Measurements from ENCODE around the gene HSPE1. TPM values are rescaled to one million over a fixed set of nuclear protein-coding genes. Genes with fewer than 3 reads are reported as not detected.
"Not testable (repeated sequence)": the region's sequence is repeated elsewhere in the genome, so short reads cannot be mapped to it uniquely, and the experiment has no call there.

Gene HSPE1
- total RNA-seq (10 to 100 TPM; 43.3 to 51.3 TPM), polyA plus RNA-seq (ENCODE audit: insufficient read depth, low read depth, low replicate concordance) (61.8 TPM)
- long read RNA-seq, donor 1, transcript HSPE1-204 (2 exons, 700 nt), result minor isoform, 5 of 440 reads
- long read RNA-seq, donor 1, transcript HSPE1-206 (2 exons, 569 nt), result minor isoform, 13 of 440 reads
- long read RNA-seq, donor 1, transcript HSPE1-201 (4 exons, 950 nt), result major isoform, 328 of 440 reads
- long read RNA-seq, donor 1, transcript HSPE1-202 (3 exons, 570 nt), result minor isoform, 8 of 440 reads
- long read RNA-seq, donor 1, partial matches to known transcripts, result 70 of 440 reads
- long read RNA-seq, donor 1, other reads (novel, unspliced or antisense), result 16 of 440 reads
- long read RNA-seq, donor 2, transcript HSPE1-201 (4 exons, 950 nt), result major isoform, 309 of 467 reads
- long read RNA-seq, donor 2, transcript HSPE1-202 (3 exons, 570 nt), result minor isoform, 7 of 467 reads
- long read RNA-seq, donor 2, partial matches to known transcripts, result 124 of 467 reads
- long read RNA-seq, donor 2, other reads (novel, unspliced or antisense), result 22 of 467 reads

GRCh38 chr2:197499594-197500502 is at the start of gene HSPE1, which contains the start of gene HSPD1:
HSPE1 (plus strand) TSS chr2:197500379; CDS start chr2:197500437, 58 bp downstream.
HSPD1 (minus strand) TSS chr2:197499840; CDS start chr2:197498848, 992 bp downstream.
- peak; percentile 98 for DNase-seq
- Histone ChIP-seq H3K9me3 (no peaks in the 10 kb centered on the region), H3K36me3 (ENCODE audit: low read depth, missing control alignments) (no peaks in the 10 kb centered on the region), H3K27me3 (no peaks in the 10 kb centered on the region), H3K4me3 (peak within 1 kb of the TSS; percentile 71 to 83), H3K4me1 (peaks cover 24% of the 10 kb centered on the region), H3K27ac (peak within 1 kb of the TSS; percentile 99 to 100)
- TF ChIP-seq, protein P1, sequence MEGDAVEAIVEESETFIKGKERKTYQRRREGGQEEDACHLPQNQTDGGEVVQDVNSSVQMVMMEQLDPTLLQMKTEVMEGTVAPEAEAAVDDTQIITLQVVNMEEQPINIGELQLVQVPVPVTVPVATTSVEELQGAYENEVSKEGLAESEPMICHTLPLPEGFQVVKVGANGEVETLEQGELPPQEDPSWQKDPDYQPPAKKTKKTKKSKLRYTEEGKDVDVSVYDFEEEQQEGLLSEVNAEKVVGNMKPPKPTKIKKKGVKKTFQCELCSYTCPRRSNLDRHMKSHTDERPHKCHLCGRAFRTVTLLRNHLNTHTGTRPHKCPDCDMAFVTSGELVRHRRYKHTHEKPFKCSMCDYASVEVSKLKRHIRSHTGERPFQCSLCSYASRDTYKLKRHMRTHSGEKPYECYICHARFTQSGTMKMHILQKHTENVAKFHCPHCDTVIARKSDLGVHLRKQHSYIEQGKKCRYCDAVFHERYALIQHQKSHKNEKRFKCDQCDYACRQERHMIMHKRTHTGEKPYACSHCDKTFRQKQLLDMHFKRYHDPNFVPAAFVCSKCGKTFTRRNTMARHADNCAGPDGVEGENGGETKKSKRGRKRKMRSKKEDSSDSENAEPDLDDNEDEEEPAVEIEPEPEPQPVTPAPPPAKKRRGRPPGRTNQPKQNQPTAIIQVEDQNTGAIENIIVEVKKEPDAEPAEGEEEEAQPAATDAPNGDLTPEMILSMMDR (IDR thresholded peaks at IDR 0.05), result no peak
- TF ChIP-seq POLR2A (IDR thresholded peaks at IDR 0.05), result peak; percentile 87
- WGBS, 2 donors, result 0% methylated on average over 98 of the region's 104 CpGs; no CpG with 5 or more reads in 1 of the 2 donors
- intact Hi-C loops (cut with DNase I; ENCODE audit: low total_unique reads), result no loop called here

DNA sequence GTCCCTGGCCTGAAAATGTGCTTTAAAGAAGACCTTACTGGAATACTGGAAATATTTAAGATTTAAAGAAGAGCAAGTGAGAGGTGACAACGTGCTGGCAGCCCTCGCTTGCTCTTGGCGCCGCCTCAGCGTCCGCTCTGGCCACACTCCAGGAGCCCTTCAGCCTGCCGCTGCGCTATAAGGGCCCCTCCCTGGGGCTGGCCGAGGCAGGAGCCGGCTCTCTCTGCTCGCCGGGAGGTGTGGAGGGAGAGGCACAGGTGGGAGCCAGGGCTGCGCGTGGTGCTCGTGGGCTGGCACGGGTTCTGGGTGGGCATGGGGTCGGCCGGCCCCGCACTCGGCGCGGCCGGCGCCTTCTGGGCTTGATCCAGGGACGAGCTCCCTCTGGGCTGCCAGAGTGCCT is 49.7 kb upstream of the HSPE1 start:
- 61% methylated on average over 25 of the region's 25 CpGs; no CpG with 5 or more reads in 1 of the 2 donors for WGBS, 2 donors
- Histone ChIP-seq H3K4me3 (peak overlapping the region; percentile 16 to 46), H3K4me1 (peaks cover 11% of the 10 kb centered on the region), H3K27me3 (no peaks in the 10 kb centered on the region), H3K36me3 (ENCODE audit: low read depth, missing control alignments) (no peaks in the 10 kb centered on the region), H3K9me3 (no peaks in the 10 kb centered on the region), H3K27ac (no peak overlapping the region)
- no peak for DNase-seq
- intact Hi-C loops (cut with DNase I; ENCODE audit: low total_unique reads), result no loop called here
- TF ChIP-seq, protein P1 (IDR thresholded peaks at IDR 0.05), result no peak
- no peak for TF ChIP-seq POLR2A (IDR thresholded peaks at IDR 0.05)

DNA sequence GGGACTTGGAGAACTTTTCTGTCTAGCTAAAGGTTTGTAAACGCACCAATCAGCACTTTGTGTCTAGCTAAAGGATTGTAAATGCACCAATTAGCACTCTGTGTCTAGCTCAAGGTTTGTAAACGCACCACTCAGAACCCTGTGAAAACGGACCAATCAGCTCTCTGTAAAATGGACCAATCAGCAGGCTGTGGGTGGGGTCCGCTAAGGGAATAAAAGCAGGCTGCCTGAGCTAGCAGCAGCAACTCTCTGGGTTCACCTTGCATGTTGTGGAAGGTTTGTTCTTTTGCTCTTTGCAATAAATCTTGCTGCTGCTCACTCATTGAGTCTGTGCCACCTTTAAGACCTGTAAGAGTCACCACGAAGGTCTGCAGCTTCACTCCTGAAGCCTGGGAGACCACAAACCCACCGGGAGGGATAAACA is 49.2 kb upstream of the HSPE1 start:
- H3K36me3 ChIP-seq (ENCODE audit: low read depth, missing control alignments); H3K27me3 ChIP-seq; intact Hi-C loops (cut with DNase I; ENCODE audit: low total_unique reads); H3K9me3 ChIP-seq; H3K27ac ChIP-seq: not testable (repeated sequence)
- Histone ChIP-seq H3K4me3 (peak overlapping the region in 1 of 2 donors; percentile 46), H3K4me1 (peaks cover 11% of the 10 kb centered on the region)
- 63 to 69% methylated on average over 5 to 6 of the region's 6 CpGs for WGBS, 2 donors
- DNase-seq, result peak; percentile 77

- intact Hi-C loops (cut with DNase I; ENCODE audit: low total_unique reads), result no loop called here
These were observed 47.4 kb upstream of the HSPE1 start for GRCh38 chr2:197452754-197453122.

More at GRCh38 chr2:197452754-197453122, 47.4 kb upstream of the HSPE1 start:
- 1 to 2% methylated on average over 9 to 11 of the region's 11 CpGs for WGBS, 2 donors
- peaks cover 11% of the 10 kb centered on the region for H3K4me1 ChIP-seq
- no peak for DNase-seq
- H3K9me3 ChIP-seq, result no peaks in the 10 kb centered on the region
- H3K27ac ChIP-seq, result peak overlapping the region; percentile 99 to 100
- peak overlapping the region; percentile 92 to 97 for H3K4me3 ChIP-seq
- no peaks in the 10 kb centered on the region for H3K36me3 ChIP-seq (ENCODE audit: low read depth, missing control alignments)
- TF ChIP-seq, protein P1 (IDR thresholded peaks at IDR 0.05), result no peak
- no peak for TF ChIP-seq POLR2A (IDR thresholded peaks at IDR 0.05)
- H3K27me3 ChIP-seq, result no peaks in the 10 kb centered on the region

All from testis (tissue), 5 donors.